SK-N-SH treated with all-trans-retinoic acid at 6 μM for 48 hours (cell line): ENCODE measurements around the gene OSBP.
"Not testable (repeated sequence)": the region's sequence is repeated elsewhere in the genome, so short reads cannot be mapped to it uniquely, and the experiment has no call there.

Experiments used
- ATAC-seq: fragments of 200-7000 bp; cut with Tn5 transposase; 3 replicates; pipeline ENCODE4 v1.9.1; 2020; ENCODE audit warnings: mild to moderate bottlenecking, moderate library complexity
- ARNTL ChIP-seq: fragments of 450-650 bp; formaldehyde crosslinking; IDR thresholded peaks from 2 replicates; pipeline ENCODE4 v1.5.0; 2020; ENCODE audit warnings: low read depth, mild to moderate bottlenecking, moderate library complexity, borderline replicate concordance
- BACH2 ChIP-seq: fragments of 250-450 bp; sonication (Bioruptor Pico); IDR thresholded peaks from 2 replicates; pipeline ENCODE4 v1.9.0; 2021; ENCODE audit warnings: mild to moderate bottlenecking, borderline replicate concordance
- CREB5 ChIP-seq: fragments of 250-450 bp; sonication (Bioruptor Pico); IDR thresholded peaks from 2 replicates; pipeline ENCODE4 v1.5.1; 2020; ENCODE audit warnings: low read depth, mild to moderate bottlenecking, moderate library complexity
- CSDC2 ChIP-seq: fragments of 250-450 bp; sonication (Bioruptor Pico); IDR thresholded peaks from 2 replicates; pipeline ENCODE4 v1.5.0; 2020; ENCODE audit warnings: mild to moderate bottlenecking, moderate library complexity
- ESRRG ChIP-seq: fragments of 250-450 bp; sonication (Bioruptor Pico); IDR thresholded peaks from 2 replicates; pipeline ENCODE4 v1.6.1; 2021; ENCODE audit warnings: mild to moderate bottlenecking
- GLIS3 ChIP-seq: fragments of 250-450 bp; sonication (Bioruptor Pico); IDR thresholded peaks from 2 replicates; pipeline ENCODE4 v1.5.0; 2020; ENCODE audit warnings: mild to moderate bottlenecking, moderate library complexity
- ISL1 ChIP-seq: fragments of 250-450 bp; sonication (Bioruptor Pico); IDR thresholded peaks from 2 replicates; pipeline ENCODE4 v2.1.2; 2022; ENCODE audit warnings: mild to moderate bottlenecking, moderate library complexity
- OSR1 ChIP-seq: fragments of 250-450 bp; sonication (Bioruptor Pico); IDR thresholded peaks from 2 replicates; pipeline ENCODE4 v1.8.0; 2022; ENCODE audit warnings: moderate library complexity, mild to moderate bottlenecking, inconsistent platforms
- PATZ1 ChIP-seq: fragments of 250-450 bp; sonication (Bioruptor Pico); IDR thresholded peaks from 2 replicates; pipeline ENCODE4 v1.8.0; 2020; ENCODE audit warnings: mild to moderate bottlenecking, moderate library complexity, borderline replicate concordance
- PPARA ChIP-seq: fragments of 250-450 bp; sonication (Bioruptor Pico); IDR thresholded peaks from 2 replicates; pipeline ENCODE4 v1.5.0; 2020; ENCODE audit warnings: mild to moderate bottlenecking, borderline replicate concordance
- RARB ChIP-seq: fragments of 250-450 bp; sonication (Bioruptor Pico); IDR thresholded peaks from 2 replicates; pipeline ENCODE4 v1.8.0; 2021; ENCODE audit warnings: mild to moderate bottlenecking, moderate library complexity
- SNAI2 ChIP-seq: fragments of 250-450 bp; sonication (Bioruptor Pico); IDR thresholded peaks from 2 replicates; pipeline ENCODE4 v1.5.0; 2020; ENCODE audit warnings: mild to moderate bottlenecking, moderate library complexity
- TCF4 ChIP-seq: fragments of 250-450 bp; sonication (Bioruptor Pico); IDR thresholded peaks from 2 replicates; pipeline ENCODE4 v1.8.0; 2021; ENCODE audit warnings: mild to moderate bottlenecking, moderate library complexity, borderline replicate concordance
- TOX ChIP-seq: fragments of 250-450 bp; sonication (Bioruptor Pico); IDR thresholded peaks from 2 replicates; pipeline ENCODE4 v1.8.0; 2021; ENCODE audit warnings: mild to moderate bottlenecking, moderate library complexity, borderline replicate concordance
- TSHZ2 ChIP-seq: fragments of 250-450 bp; sonication (Bioruptor Pico); IDR thresholded peaks from 2 replicates; pipeline ENCODE4 v1.5.0; 2020; ENCODE audit warnings: mild to moderate bottlenecking, moderate library complexity
- ZFP30 ChIP-seq: fragments of 450-650 bp; formaldehyde crosslinking; IDR thresholded peaks from 2 replicates; pipeline ENCODE4 v1.5.0; 2022; ENCODE audit warnings: mild to moderate bottlenecking, moderate library complexity
- ZNF565 ChIP-seq: fragments of 450-650 bp; formaldehyde crosslinking; conservative IDR thresholded peaks from 2 replicates; pipeline ENCODE4 v1.5.0; 2020; ENCODE audit warnings: low read depth, mild to moderate bottlenecking, moderate library complexity
- ZNF70 ChIP-seq: fragments of 450-650 bp; formaldehyde crosslinking; IDR thresholded peaks from 2 replicates; pipeline ENCODE4 v1.5.0; 2020; ENCODE audit warnings: mild to moderate bottlenecking, moderate library complexity
- TF ChIP-seq, protein P1 (sequence below): fragments of 250-450 bp; sonication (Bioruptor Pico); IDR thresholded peaks from 2 replicates; pipeline ENCODE4 v1.5.1; 2021; ENCODE audit warnings: mild to moderate bottlenecking, moderate library complexity

OSBP gene

GRCh38 chr11:59545179-59546020, 70.2 kb downstream of the OSBP start:
- ATAC-seq: peak; percentile 46
- TF ChIP-seq ZNF565 (CRISPR knock-in tag) (no peak), PATZ1 (CRISPR knock-in tag) (no peak), ARNTL (CRISPR knock-in tag) (no peak)

GRCh38 chr11:59544869-59545178, 70.8 kb downstream of the OSBP start:
- TF ChIP-seq ZNF70 (CRISPR knock-in tag) (no peak), OSR1 (CRISPR knock-in tag) (no peak), TOX (CRISPR knock-in tag) (no peak), CREB5 (no peak), BACH2 (CRISPR knock-in tag) (no peak), ESRRG (CRISPR knock-in tag) (no peak), TSHZ2 (CRISPR knock-in tag) (no peak), ISL1 (CRISPR knock-in tag) (no peak), ZNF565 (CRISPR knock-in tag) (no peak), PATZ1 (CRISPR knock-in tag) (no peak), CSDC2 (CRISPR knock-in tag) (no peak), TCF4 (CRISPR knock-in tag) (no peak)
- TF ChIP-seq, protein P1, sequence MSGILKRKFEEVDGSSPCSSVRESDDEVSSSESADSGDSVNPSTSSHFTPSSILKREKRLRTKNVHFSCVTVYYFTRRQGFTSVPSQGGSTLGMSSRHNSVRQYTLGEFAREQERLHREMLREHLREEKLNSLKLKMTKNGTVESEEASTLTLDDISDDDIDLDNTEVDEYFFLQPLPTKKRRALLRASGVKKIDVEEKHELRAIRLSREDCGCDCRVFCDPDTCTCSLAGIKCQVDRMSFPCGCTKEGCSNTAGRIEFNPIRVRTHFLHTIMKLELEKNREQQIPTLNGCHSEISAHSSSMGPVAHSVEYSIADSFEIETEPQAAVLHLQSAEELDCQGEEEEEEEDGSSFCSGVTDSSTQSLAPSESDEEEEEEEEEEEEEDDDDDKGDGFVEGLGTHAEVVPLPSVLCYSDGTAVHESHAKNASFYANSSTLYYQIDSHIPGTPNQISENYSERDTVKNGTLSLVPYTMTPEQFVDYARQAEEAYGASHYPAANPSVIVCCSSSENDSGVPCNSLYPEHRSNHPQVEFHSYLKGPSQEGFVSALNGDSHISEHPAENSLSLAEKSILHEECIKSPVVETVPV (CRISPR knock-in tag): no peak
- no peak for ATAC-seq

DNA sequence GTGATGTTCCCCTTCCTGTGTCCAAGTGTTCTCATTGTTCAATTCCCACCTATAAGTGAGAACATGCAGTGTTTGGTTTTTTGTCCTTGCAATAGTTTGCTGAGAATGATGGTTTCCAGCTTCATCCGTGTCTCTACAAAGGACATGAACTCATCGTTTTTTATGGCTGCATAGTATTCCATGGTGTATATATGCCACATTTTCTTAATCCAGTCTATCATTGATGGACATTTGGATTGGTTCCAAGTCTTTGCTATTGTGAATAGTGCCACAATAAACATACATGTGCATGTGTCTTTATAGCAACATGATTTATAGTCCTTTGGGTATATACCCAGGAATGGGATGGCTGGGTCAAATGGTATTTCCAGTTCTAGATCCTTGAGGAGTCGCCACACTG, 71.9 kb downstream of the OSBP start:
- not testable (repeated sequence) for ATAC-seq

- no peak for ATAC-seq
- TF ChIP-seq RARB: no peak
- TF ChIP-seq, all 23 proteins: peak for 0
These were observed 73.3 kb downstream of the OSBP start for GRCh38 chr11:59542142-59542810.

DNA sequence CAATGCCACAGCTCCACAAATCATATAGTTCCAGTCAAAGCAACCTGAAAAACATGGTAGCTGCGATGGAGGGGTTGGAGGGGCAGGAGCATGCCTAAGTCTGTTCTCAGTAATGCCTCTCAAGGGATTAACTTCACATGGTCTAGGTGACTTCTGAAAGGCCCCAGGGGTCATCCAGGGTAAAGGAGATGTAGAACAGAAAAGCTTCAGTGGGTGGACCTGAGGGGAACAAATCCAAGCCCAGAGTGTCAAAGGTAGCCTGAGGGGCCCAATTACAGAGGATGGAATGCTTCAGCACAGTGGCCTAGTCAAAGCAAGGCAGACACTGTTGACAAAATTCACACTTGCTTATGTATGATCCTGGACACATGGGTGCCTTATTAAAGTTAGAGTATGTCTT, 80.9 kb downstream of the OSBP start:
- no peak for ATAC-seq
- TF ChIP-seq PPARA: no peak
- TF ChIP-seq SNAI2 (CRISPR knock-in tag): no peak
- TF ChIP-seq, protein P1 (CRISPR knock-in tag): no peak
- no peak for TF ChIP-seq ZFP30 (CRISPR knock-in tag)
- no peak for TF ChIP-seq TSHZ2 (CRISPR knock-in tag)
- no peak for TF ChIP-seq TOX (CRISPR knock-in tag)
- TF ChIP-seq GLIS3 (CRISPR knock-in tag): no peak
- no peak for TF ChIP-seq OSR1 (CRISPR knock-in tag)
